ENCODE results near the gene ETV7.

ETV7 gene

GRCh38 chr6:36318690-36319435 is 68.6 kb downstream of the ETV7 start:
- no peak overlapping the region for H3K4me3 ChIP-seq (ENCODE audit: low read depth, low read length)
- TF ChIP-seq CTCF (IDR thresholded peaks at IDR 0.05; ENCODE audit: control insufficient read depth, extremely low read depth, insufficient read depth): no peak
- DNase-seq (ENCODE audit: low read depth): no peak

DNA sequence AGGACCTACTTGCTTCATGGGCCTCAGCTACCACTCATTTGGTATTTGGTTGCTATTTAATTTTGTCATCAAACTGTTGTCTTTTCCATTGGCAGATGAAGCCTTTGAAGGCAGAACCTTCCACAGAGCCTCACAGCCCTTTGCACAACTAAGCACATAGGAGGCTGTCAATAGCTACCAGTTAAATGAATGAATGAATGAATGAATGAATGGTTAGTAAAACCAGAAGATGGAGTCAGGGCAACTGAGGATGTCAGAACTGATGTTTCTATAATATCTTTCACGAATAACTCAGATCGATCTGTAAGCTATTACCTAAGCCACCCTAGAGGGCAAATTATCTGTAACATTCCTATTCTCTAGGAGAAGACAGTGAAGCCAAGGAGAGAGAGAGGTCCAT is 69.8 kb downstream of the ETV7 start:
- no peak overlapping the region for H3K4me3 ChIP-seq (ENCODE audit: low read depth, low read length)
- no peak for TF ChIP-seq CTCF (IDR thresholded peaks at IDR 0.05; ENCODE audit: control insufficient read depth, extremely low read depth, insufficient read depth)
- DNase-seq (ENCODE audit: low read depth): no peak

All from LNCaP clone FGC (cell line).